H1 (cell line): Measurements from ENCODE around the gene INAFM2. TPM values are rescaled to one million over a fixed set of nuclear protein-coding genes. Genes with fewer than 3 reads are reported as not detected.

ENCODE experiments used
- CTCF ChIA-PET: fragments of 300-600 bp; sonication (Branson Sonifier 250); formaldehyde crosslinking; loops from one replicate; lab custom pipeline; 2021; ENCODE audit not compliant: partially characterized antibody; lab: Charles Lee
- POLR2A ChIA-PET: fragments of 300-600 bp; sonication (Branson Sonifier 250); formaldehyde crosslinking; loops from one replicate; lab custom pipeline; 2021; ENCODE audit warnings: inconsistent platforms; ENCODE audit not compliant: partially characterized antibody; lab: Charles Lee
- DNase-seq, 2 experiments: peaks; one replicate each; pipeline versions ENCODE4 v3.0.0 to v3.0.0-alpha.2; 2010 to 2022; ENCODE audit warnings: low spot score in 2 of 2, low read depth in 1 of 2, mixed read lengths in 1 of 2
- FAIRE-seq: peaks from 2 replicates; lab custom pipeline; 2011; peaks lifted over from hg19 to GRCh38; lab: Jason Lieb, UNC
- H2AFZ ChIP-seq: 2 replicates; pipeline ENCODE4 v1.8.1; 2012; ENCODE audit warnings: low read length, inconsistent platforms
- H2AK5ac ChIP-seq: 2 replicates; pipeline ENCODE4 v1.6.1; 2013; ENCODE audit warnings: low read depth, low read length
- H2BK120ac ChIP-seq: replicated peaks from 2 replicates; pipeline ENCODE3; 2013; ENCODE audit warnings: low read depth, low read length, inconsistent platforms
- H2BK12ac ChIP-seq: 2 replicates; pipeline ENCODE4 v1.6.1; 2013; ENCODE audit warnings: low read depth, low read length
- H2BK15ac ChIP-seq: 2 replicates; pipeline ENCODE4 v1.6.1; 2013; ENCODE audit warnings: low read length
- H2BK20ac ChIP-seq: 2 replicates; pipeline ENCODE4 v1.6.1; 2013; ENCODE audit warnings: low read length
- H2BK5ac ChIP-seq: 2 replicates; pipeline ENCODE4 v1.6.1; 2013; ENCODE audit warnings: low read depth, low read length
- H3K14ac ChIP-seq: 2 replicates; pipeline ENCODE4 v1.6.1; 2013; ENCODE audit warnings: inconsistent platforms; ENCODE audit not compliant: insufficient read length
- H3K18ac ChIP-seq: 2 replicates; pipeline ENCODE4 v1.6.1; 2013; ENCODE audit warnings: low read length; ENCODE audit errors: extremely low read depth
- H3K23ac ChIP-seq: 2 replicates; pipeline ENCODE4 v1.6.1; 2013; ENCODE audit warnings: inconsistent platforms; ENCODE audit not compliant: insufficient read length
- H3K23me2 ChIP-seq: 2 replicates; pipeline ENCODE4 v1.6.1; 2013; ENCODE audit warnings: low read depth, low read length
- H3K27ac ChIP-seq: 2 replicates; pipeline ENCODE4 v1.6.1; 2011; ENCODE audit warnings: low read depth, low read length, inconsistent platforms
- H3K27me3 ChIP-seq, 4 experiments: replicated peaks in 1 of 4; 1 replicate in 1 of 4; 2 replicates in 3 of 4; pipeline versions ENCODE4 v1.6.1 to v1.8.1; 2011 to 2013; ENCODE audit warnings: low read length in 3 of 4, mild to moderate bottlenecking in 3 of 4, inconsistent platforms in 2 of 4, mixed read lengths in 2 of 4, moderate library complexity in 1 of 4; ENCODE audit not compliant: control insufficient read depth in 3 of 4, insufficient read depth in 3 of 4; ENCODE audit errors: extremely low read depth in 1 of 4
- H3K36me3 ChIP-seq, 4 experiments: 2 replicates each; pipeline versions ENCODE4 v1.6.1 to v1.8.1; 2011 to 2013; ENCODE audit warnings: mild to moderate bottlenecking in 4 of 4, low read length in 3 of 4, moderate library complexity in 2 of 4, control low read depth in 1 of 4, inconsistent platforms in 1 of 4; ENCODE audit not compliant: insufficient read depth in 4 of 4, control insufficient read depth in 2 of 4
- H3K4ac ChIP-seq: replicated peaks from 2 replicates; pipeline ENCODE3; 2013; ENCODE audit warnings: low read length, low read depth, mixed read lengths, inconsistent platforms; ENCODE audit not compliant: insufficient read length
- H3K4me1 ChIP-seq, 4 experiments: replicated peaks in 1 of 4; 1 replicate in 1 of 4; 2 replicates in 3 of 4; pipeline versions ENCODE4 v1.6.1 to v1.8.1; 2011 to 2013; ENCODE audit warnings: low read length in 3 of 4, inconsistent platforms in 2 of 4, mixed read lengths in 1 of 4; ENCODE audit not compliant: insufficient read depth in 4 of 4, control insufficient read depth in 3 of 4
- H3K4me2 ChIP-seq, 2 experiments: 2 replicates each; pipeline versions ENCODE4 v1.6.1 to v1.8.1; 2011 to 2013; ENCODE audit warnings: low read depth in 2 of 2, low read length in 2 of 2, control low read depth in 1 of 2, inconsistent platforms in 1 of 2, mild to moderate bottlenecking in 1 of 2; ENCODE audit not compliant: insufficient read depth in 1 of 2
- H3K4me3 ChIP-seq, 4 experiments: fragments of 200-600, 300-600 bp in 1 of 4; sonication (generic), shearing (Covaris generic), sonication (Bioruptor Twin) in 1 of 4; 2 replicates each; pipeline versions ENCODE4 v1.5.1 to v1.8.1; 2011 to 2016; ENCODE audit warnings: low read length in 4 of 4, low read depth in 3 of 4, control low read depth in 2 of 4, inconsistent platforms in 2 of 4, mild to moderate bottlenecking in 2 of 4, mixed read lengths in 1 of 4, moderate library complexity in 1 of 4; ENCODE audit not compliant: insufficient read depth in 2 of 4; ENCODE audit errors: extremely low read depth in 1 of 4
- H3K56ac ChIP-seq: replicated peaks from 2 replicates; pipeline ENCODE3; 2013; ENCODE audit warnings: low read depth, mild to moderate bottlenecking, mixed read lengths, low read length, inconsistent platforms; ENCODE audit not compliant: insufficient read length
- H3K79me1 ChIP-seq: 2 replicates; pipeline ENCODE4 v1.6.1; 2013; ENCODE audit warnings: low read depth, low read length, control low read depth
- H3K79me2 ChIP-seq, 2 experiments: 2 replicates each; pipeline versions ENCODE4 v1.6.1 to v1.8.1; 2012 to 2013; ENCODE audit warnings: low read length in 2 of 2, mild to moderate bottlenecking in 2 of 2, inconsistent platforms in 1 of 2; ENCODE audit not compliant: insufficient read depth in 2 of 2, control insufficient read depth in 1 of 2
- H3K9ac ChIP-seq, 4 experiments: replicated peaks in 1 of 4; 1 replicate in 1 of 4; 2 replicates in 3 of 4; pipeline versions ENCODE4 v1.6.1 to v1.8.1; 2011 to 2013; ENCODE audit warnings: low read depth in 3 of 4, low read length in 3 of 4, control low read depth in 2 of 4, mild to moderate bottlenecking in 2 of 4, moderate library complexity in 2 of 4, inconsistent platforms in 1 of 4; ENCODE audit errors: extremely low read depth in 1 of 4
- H3K9me3 ChIP-seq, 2 experiments: 2 replicates each; pipeline versions ENCODE4 v1.6.1 to v1.8.1; 2012 to 2013; ENCODE audit warnings: mild to moderate bottlenecking in 2 of 2, moderate library complexity in 2 of 2, control low read depth in 1 of 2, inconsistent platforms in 1 of 2, low read depth in 1 of 2, low read length in 1 of 2, mixed read lengths in 1 of 2; ENCODE audit not compliant: insufficient read depth in 2 of 2
- H4K20me1 ChIP-seq, 2 experiments: replicated peaks in 1 of 2; 2 replicates each; pipeline versions ENCODE3 to v1.8.1; 2011 to 2013; ENCODE audit warnings: inconsistent platforms in 2 of 2, low read length in 2 of 2, mild to moderate bottlenecking in 1 of 2; ENCODE audit not compliant: insufficient read depth in 2 of 2, control insufficient read depth in 1 of 2
- H4K5ac ChIP-seq: 2 replicates; pipeline ENCODE4 v1.6.1; 2013; ENCODE audit warnings: low read length, low read depth, mixed read lengths, inconsistent platforms; ENCODE audit not compliant: insufficient read length
- H4K8ac ChIP-seq: 2 replicates; pipeline ENCODE4 v1.8.0; 2013; ENCODE audit warnings: mild to moderate bottlenecking, moderate library complexity, low read length, inconsistent platforms; ENCODE audit not compliant: insufficient read depth; ENCODE audit errors: extremely low read depth
- H4K91ac ChIP-seq: replicated peaks from 2 replicates; pipeline ENCODE3; 2013; ENCODE audit warnings: low read length, mixed read lengths, inconsistent platforms; ENCODE audit not compliant: insufficient read length
- BACH1 ChIP-seq: IDR thresholded peaks from 2 replicates; pipeline ENCODE4 v1.6.1; 2012; ENCODE audit warnings: low read length, improper control_type of control experiment
- RXRA ChIP-seq: IDR thresholded peaks from 2 replicates; pipeline ENCODE4 v1.6.1; 2011; ENCODE audit warnings: low read depth, mild to moderate bottlenecking, low read length, moderate library complexity; ENCODE audit not compliant: insufficient read depth
- SP4 ChIP-seq: IDR thresholded peaks from 2 replicates; pipeline ENCODE4 v1.6.1; 2012; ENCODE audit warnings: low read length, inconsistent platforms
- SRF ChIP-seq: IDR thresholded peaks from 2 replicates; pipeline ENCODE4 v1.6.1; 2011; ENCODE audit warnings: mild to moderate bottlenecking, low read depth, low read length, moderate library complexity
- TAF7 ChIP-seq: optimal IDR thresholded peaks from 2 replicates; pipeline ENCODE3; 2011; ENCODE audit warnings: low read depth, mild to moderate bottlenecking, inconsistent platforms, low read length, moderate library complexity, borderline replicate concordance
- TCF12 ChIP-seq: IDR thresholded peaks from 2 replicates; pipeline ENCODE4 v1.6.1; 2011; ENCODE audit warnings: low read depth, mild to moderate bottlenecking, low read length
- WGBS, 2 experiments: shearing (Covaris generic) in 1 of 2; methylation state at CpG; one replicate each; pipeline versions ENCODE4 v1.1.6 to v1.1.7; 2013 to 2015; ENCODE audit warnings: low lambda C conversion rate in 2 of 2, mixed read lengths in 2 of 2, inconsistent platforms in 1 of 2, low coverage in 1 of 2, missing lambda C conversion rate in 1 of 2; ENCODE audit not compliant: insufficient replicate concordance in 2 of 2, insufficient coverage in 1 of 2, insufficient read length in 1 of 2; ENCODE audit errors: extremely low coverage in 1 of 2, missing lambda C conversion rate in 1 of 2; 5-methylcytosine and 5-hydroxymethylcytosine counted together
- long read RNA-seq, 2 experiments: library from RNA in 1 of 2; library from capped mRNA in 1 of 2; stranded (forward); transcript quantifications; one replicate each; pipeline ENCODE4 v2.0.0, GENCODE V29; 2021; ENCODE audit warnings: inconsistent platforms in 1 of 2
- polyA minus RNA-seq, 3 experiments: library from RNA; depleted of rRNA, polyadenylated mRNA; stranded (reverse); fragments of >200 nt; gene quantifications; 1 replicate in 2 of 3; 2 replicates in 1 of 3; pipeline ENCODE4 v1.2.3, GENCODE V29; 2011
- polyA plus RNA-seq, 7 experiments: library from polyadenylated mRNA; depleted of rRNA in 3 of 7; stranded (reverse) in 5 of 7; unstranded in 2 of 7; fragments of >200 nt in 5 of 7; fragments of 200-250 nt in 2 of 7; gene quantifications; 1 replicate in 5 of 7; 2 replicates in 1 of 7; 4 replicates in 1 of 7; pipeline versions ENCODE4 v1.2.1 to v1.2.3, GENCODE V29; 2011 to 2013; ENCODE audit warnings: missing spikeins in 2 of 7, mixed read lengths in 2 of 7
- total RNA-seq: library from RNA; stranded (reverse); fragmentation: NEBNext Ultra II Directional; extraction: Animal tissue kit (Norgen Biotek cat#: 25700); gene quantifications from 2 replicates; pipeline ENCODE4 v1.2.1, GENCODE V29; 2021

Gene INAFM2
- total RNA-seq (35.1 and 38.2 TPM in 2 replicates), polyA plus RNA-seq (2011; rRNA removed) (9.6 and 15.3 TPM in 2 replicates), polyA minus RNA-seq (2011; rRNA and poly(A)+ RNA removed) (8.6 and 10.5 TPM in 2 replicates)
- polyA plus RNA-seq (2011; cell fraction: cytosol; rRNA removed), result 11.9 TPM
- polyA plus RNA-seq (2011; cell fraction: nucleus; rRNA removed), result 9.2 TPM
- polyA plus RNA-seq (2012, experiment 1 of 2), result 16.0 to 31.4 TPM (median 18.6 TPM) in 4 replicates
- polyA plus RNA-seq (2012, experiment 2 of 2), result 19.4 TPM
- polyA plus RNA-seq (2013, experiment 1 of 2), result 39.7 TPM
- polyA plus RNA-seq (2013, experiment 2 of 2), result 42.5 TPM
- 10.1 TPM for polyA minus RNA-seq (2011; cell fraction: cytosol; rRNA and poly(A)+ RNA removed)
- polyA minus RNA-seq (2011; cell fraction: nucleus; rRNA and poly(A)+ RNA removed), result 14.0 TPM
- long read RNA-seq, experiment 1, transcript INAFM2-202 (1 exons, 3,052 nt), result major isoform, 33 of 33 reads
- long read RNA-seq, experiment 1, partial matches to known transcripts, result 0 of 33 reads
- long read RNA-seq, experiment 1, other reads (novel, unspliced or antisense), result 0 of 33 reads
- long read RNA-seq, experiment 2, partial matches to known transcripts, result 0 of 1 reads
- long read RNA-seq, experiment 2, other reads (novel, unspliced or antisense), result 0 of 1 reads

DNA sequence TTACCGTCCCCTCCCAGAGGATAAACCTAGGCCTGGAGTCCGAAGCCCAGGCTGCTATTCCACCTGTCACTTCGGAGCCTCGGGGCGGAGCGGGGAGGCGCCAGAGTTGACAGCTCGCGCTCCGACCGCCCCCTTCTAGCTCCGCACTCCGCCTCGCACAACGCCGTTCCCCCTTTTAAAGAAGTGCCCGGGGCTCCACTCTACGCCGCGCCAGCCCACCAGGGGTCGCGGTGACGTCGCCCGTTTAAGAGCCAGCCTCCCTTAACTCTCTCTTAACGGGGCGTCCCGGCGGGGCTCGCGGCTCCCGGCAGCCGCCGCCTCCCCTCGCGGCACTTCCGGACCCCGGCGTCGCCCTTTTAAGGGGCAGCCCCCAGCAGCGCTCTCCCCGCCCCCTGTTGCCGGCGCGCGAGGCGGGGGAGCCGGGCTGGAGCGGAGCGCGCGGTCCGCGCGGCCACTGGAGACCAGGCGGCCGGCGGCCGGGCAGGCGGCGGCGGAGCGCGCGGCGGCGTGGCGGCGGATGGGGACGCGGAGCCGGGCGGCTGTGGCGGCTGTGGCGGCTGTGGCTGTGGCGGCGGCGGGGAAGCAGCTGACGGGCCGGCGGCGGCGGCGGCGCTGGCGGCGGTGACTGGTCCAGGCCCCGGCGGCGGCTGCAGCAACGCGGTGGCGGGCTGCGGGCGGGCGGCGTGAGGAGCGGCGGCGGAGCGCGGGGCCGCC lies at the start of gene INAFM2:
Gene INAFM2 (plus strand): TSS at position 454 of the 714 bp plus-strand sequence. CDS start 364 bp downstream, outside the sequence.
- no peak within 1 kb of the TSS for H2BK120ac ChIP-seq
- H3K9ac ChIP-seq, result peak within 1 kb of the TSS; percentile 44 to 59 (median 52); a peak in 4 of 7 replicates
- ChIA-PET CTCF (interaction anchor here (0.7 to 23.9 kb wide), 12 partner anchors 9 to 163 kb away, joined by 3 to 584 read pairs (median 5); partner anchors contain the start of genes ANKRD63, CCDC9B, IVD and PLCB2), POLR2A (interaction anchor here (0.8 to 2.2 kb wide), 8 partner anchors 9 to 54 kb away, joined by 3 to 13 read pairs (median 6); no protein-coding TSS in a partner anchor)
- peaks cover 21 to 44% (median 31%) of the 10 kb centered on the region in 4 experiments for H3K4me1 ChIP-seq
- H3K79me1 ChIP-seq, result no peaks in the 10 kb centered on the region; the same call in 1 of the 2 replicates
- H2BK12ac ChIP-seq, result no peak within 1 kb of the TSS
- H2AK5ac ChIP-seq, result no peak within 1 kb of the TSS
- no peak within 1 kb of the TSS; the same call in 1 of the 2 replicates for H4K8ac ChIP-seq
- no peak within 1 kb of the TSS for H2AFZ ChIP-seq
- no peak within 1 kb of the TSS for H3K14ac ChIP-seq
- 1% methylated on average over 38 of the region's 103 CpGs; no CpG with 5 or more reads in 1 of the 2 experiments for WGBS, 2 experiments
- peaks cover 0 to 4% (median 0%) of the 10 kb centered on the region in 4 experiments; a peak in 2 of 8 replicates for H3K36me3 ChIP-seq
- H4K20me1 ChIP-seq, result no peaks in the 10 kb centered on the region
- peak within 1 kb of the TSS; percentile 13 for H3K56ac ChIP-seq
- DNase-seq, result peak; percentile 90 to 92
- peak within 1 kb of the TSS; percentile 43 for H3K18ac ChIP-seq
- no peak for FAIRE-seq
- H4K91ac ChIP-seq, result no peak within 1 kb of the TSS
- no peak within 1 kb of the TSS for H3K23ac ChIP-seq
- peaks cover 0 to 20% (median 9%) of the 10 kb centered on the region in 4 experiments; a peak in 4 of 7 replicates for H3K27me3 ChIP-seq
- no peaks in the 10 kb centered on the region for H3K9me3 ChIP-seq
- H2BK15ac ChIP-seq, result 0 out of 2 replicates have a peak within 1 kb of the TSS, but pooled peaks have one; percentile 50
- no peak within 1 kb of the TSS for H3K4ac ChIP-seq
- peak within 1 kb of the TSS; percentile 62 to 79 (median 70) for H3K4me3 ChIP-seq
- H3K4me2 ChIP-seq, result peak within 1 kb of the TSS; percentile 82 to 90
- no peak within 1 kb of the TSS for H2BK20ac ChIP-seq
- H3K79me2 ChIP-seq, result peaks cover 0 to 14% of the 10 kb centered on the region in 2 experiments; a peak in 3 of 4 replicates
- 0 out of 2 replicates have a peak within 1 kb of the TSS, but pooled peaks have one; percentile 11 for H2BK5ac ChIP-seq
- H3K23me2 ChIP-seq, result peaks cover 13% of the 10 kb centered on the region
- H3K27ac ChIP-seq, result no peak within 1 kb of the TSS
- no peak within 1 kb of the TSS for H4K5ac ChIP-seq
- TF ChIP-seq RXRA (no peak), BACH1 (no peak), TAF7 (peak; percentile 68), SP4 (0 out of 2 replicates have a peak, but pooled peaks have one; percentile 32), TCF12 (0 out of 2 replicates have a peak, but pooled peaks have one; percentile 69), SRF (no peak)
